H9 (cell line): ENCODE results near the gene CD2. TPM values are rescaled to one million over a fixed set of nuclear protein-coding genes. Genes with fewer than 3 reads are reported as not detected.

Experiments
- DNase-seq: peaks from one replicate; pipeline ENCODE4 v3.0.0-alpha.2; 2017
- H2AFZ ChIP-seq: one replicate; pipeline ENCODE4 v1.6.1; 2013; ENCODE audit warnings: mild to moderate bottlenecking, low read length, control low read depth, moderate library complexity
- H2AK5ac ChIP-seq: 2 replicates; pipeline ENCODE4 v1.6.1; 2013; ENCODE audit warnings: low read length, control low read depth, mixed read lengths; ENCODE audit not compliant: insufficient read length
- H2BK120ac ChIP-seq: one replicate; pipeline ENCODE4 v1.6.1; 2013; ENCODE audit warnings: low read depth, mild to moderate bottlenecking, low read length, control low read depth, inconsistent platforms; ENCODE audit not compliant: poor library complexity, severe bottlenecking
- H2BK12ac ChIP-seq: 2 replicates; pipeline ENCODE4 v1.6.1; 2013; ENCODE audit warnings: low read length, control low read depth, mixed read lengths, low read depth; ENCODE audit not compliant: insufficient read length
- H2BK15ac ChIP-seq: 2 replicates; pipeline ENCODE4 v1.6.1; 2013; ENCODE audit warnings: low read depth, low read length, control low read depth
- H2BK20ac ChIP-seq: one replicate; pipeline ENCODE4 v1.6.1; 2013; ENCODE audit warnings: low read depth, mild to moderate bottlenecking, low read length, control low read depth, inconsistent platforms; ENCODE audit not compliant: poor library complexity, severe bottlenecking
- H2BK5ac ChIP-seq: 2 replicates; pipeline ENCODE4 v1.6.1; 2013; ENCODE audit warnings: low read length, control low read depth, mixed read lengths; ENCODE audit not compliant: insufficient read length
- H3K14ac ChIP-seq: 2 replicates; pipeline ENCODE4 v1.6.1; 2013; ENCODE audit warnings: low read length, control low read depth; ENCODE audit not compliant: insufficient read depth
- H3K18ac ChIP-seq: 2 replicates; pipeline ENCODE4 v1.6.1; 2013; ENCODE audit warnings: low read depth, mild to moderate bottlenecking, mixed read lengths, low read length, control low read depth; ENCODE audit not compliant: insufficient read length
- H3K23ac ChIP-seq: 2 replicates; pipeline ENCODE4 v1.6.1; 2013; ENCODE audit warnings: low read length, control low read depth, mixed read lengths, low read depth; ENCODE audit not compliant: insufficient read length
- H3K23me2 ChIP-seq: 2 replicates; pipeline ENCODE4 v1.6.1; 2013; ENCODE audit warnings: low read depth, mild to moderate bottlenecking, mixed read lengths, low read length, control low read depth; ENCODE audit not compliant: insufficient read length, poor library complexity, severe bottlenecking
- H3K27ac ChIP-seq: 2 replicates; pipeline ENCODE4 v1.5.1; 2013; ENCODE audit warnings: low read length, control low read depth, mixed read lengths, low read depth; ENCODE audit not compliant: insufficient read length
- H3K27me3 ChIP-seq: 2 replicates; pipeline ENCODE4 v1.6.1; 2013; ENCODE audit warnings: low read length, control low read depth, inconsistent platforms; ENCODE audit not compliant: insufficient read depth
- H3K4ac ChIP-seq: 2 replicates; pipeline ENCODE4 v1.6.1; 2013; ENCODE audit warnings: low read depth, mild to moderate bottlenecking, control low read depth, inconsistent platforms, low read length, moderate library complexity
- H3K4me1 ChIP-seq: 2 replicates; pipeline ENCODE4 v1.6.1; 2013; ENCODE audit warnings: low read length, control low read depth, inconsistent platforms; ENCODE audit not compliant: insufficient read depth
- H3K4me2 ChIP-seq: 2 replicates; pipeline ENCODE4 v1.6.1; 2013; ENCODE audit warnings: low read length, control low read depth, mixed read lengths; ENCODE audit not compliant: insufficient read length, insufficient read depth
- H3K56ac ChIP-seq: 2 replicates; pipeline ENCODE4 v1.6.1; 2013; ENCODE audit warnings: low read depth, mild to moderate bottlenecking, mixed read lengths, low read length, control low read depth; ENCODE audit not compliant: insufficient read length
- H3K79me1 ChIP-seq: 2 replicates; pipeline ENCODE4 v1.6.1; 2013; ENCODE audit warnings: low read depth, mild to moderate bottlenecking, moderate library complexity, low read length, control low read depth, inconsistent platforms; ENCODE audit not compliant: insufficient read depth, poor library complexity, severe bottlenecking
- H3K79me2 ChIP-seq: 2 replicates; pipeline ENCODE4 v1.6.1; 2013; ENCODE audit warnings: low read length, control low read depth, inconsistent platforms; ENCODE audit not compliant: insufficient read depth
- H3K9ac ChIP-seq: 2 replicates; pipeline ENCODE4 v1.6.1; 2013; ENCODE audit warnings: low read length, control low read depth, mixed read lengths; ENCODE audit not compliant: insufficient read length; ENCODE audit errors: extremely low read depth
- H3K9me3 ChIP-seq: one replicate; pipeline ENCODE4 v1.6.1; 2013; ENCODE audit warnings: low read depth, low read length, inconsistent platforms; ENCODE audit not compliant: control insufficient read depth
- H3T11ph ChIP-seq: one replicate; pipeline ENCODE4 v1.6.1; 2013; ENCODE audit warnings: mild to moderate bottlenecking, low read length, control low read depth, inconsistent platforms
- H4K20me1 ChIP-seq: one replicate; pipeline ENCODE4 v1.6.1; 2013; ENCODE audit not compliant: control insufficient read depth, insufficient read length, insufficient read depth
- H4K5ac ChIP-seq: 2 replicates; pipeline ENCODE4 v1.6.1; 2013; ENCODE audit warnings: low read depth, mild to moderate bottlenecking, mixed read lengths, low read length, control low read depth; ENCODE audit not compliant: insufficient read length
- H4K8ac ChIP-seq: replicated peaks from 2 replicates; pipeline ENCODE4 v1.6.1; 2013; ENCODE audit warnings: low read length, control low read depth, mixed read lengths, low read depth; ENCODE audit not compliant: insufficient read length
- H4K91ac ChIP-seq: 2 replicates; pipeline ENCODE4 v1.6.1; 2013; ENCODE audit warnings: low read depth, mild to moderate bottlenecking, moderate library complexity, mixed read lengths, low read length, control low read depth; ENCODE audit not compliant: insufficient read length
- H3K27ac Mint-ChIP-seq, 3 experiments: 2 replicates in 2 of 3; 3 replicates in 1 of 3; pipeline ENCODE4 v1.8.0; 2020 to 2021; ENCODE audit warnings: mixed read lengths in 3 of 3, mild to moderate bottlenecking in 1 of 3, moderate library complexity in 1 of 3
- H3K27me3 Mint-ChIP-seq: 2 replicates; pipeline ENCODE4 v1.8.0; 2021; ENCODE audit warnings: low read depth, mild to moderate bottlenecking, moderate library complexity, mixed read lengths
- H3K36me3 Mint-ChIP-seq, 3 experiments: 2 replicates in 2 of 3; 3 replicates in 1 of 3; pipeline ENCODE4 v1.8.0; 2020 to 2021; ENCODE audit warnings: low read depth in 3 of 3, mixed read lengths in 3 of 3; ENCODE audit not compliant: insufficient read depth in 1 of 3
- H3K4me1 Mint-ChIP-seq, 2 experiments: 2 replicates each; pipeline ENCODE4 v1.8.0; 2020; ENCODE audit warnings: mixed read lengths in 2 of 2
- H3K4me3 Mint-ChIP-seq, 2 experiments: 2 replicates in 1 of 2; 3 replicates in 1 of 2; pipeline ENCODE4 v1.8.0; 2020 to 2021; ENCODE audit warnings: mild to moderate bottlenecking in 2 of 2, mixed read lengths in 2 of 2, moderate library complexity in 1 of 2
- H3K9me3 Mint-ChIP-seq, 2 experiments: 2 replicates in 1 of 2; 3 replicates in 1 of 2; pipeline ENCODE4 v1.8.0; 2020; ENCODE audit warnings: mild to moderate bottlenecking in 2 of 2, mixed read lengths in 2 of 2, moderate library complexity in 1 of 2
- WGBS: extraction: QIAGEN DNeasy Blood & Tissue Kit; methylation state at CpG from one replicate; pipeline ENCODE4 v1.1.7; 2013; ENCODE audit warnings: missing lambda C conversion rate, low lambda C conversion rate, mixed read lengths; ENCODE audit not compliant: insufficient read length; ENCODE audit errors: extremely low coverage; 5-methylcytosine and 5-hydroxymethylcytosine counted together
- total RNA-seq: library from RNA; stranded (reverse); gene quantifications from 2 replicates; pipeline ENCODE4 v1.2.1, GENCODE V29; 2021
- TF ChIP-seq, protein P1 (sequence below): fragments of 200-600 bp; sonication (generic); conservative IDR thresholded peaks from 3 replicates; pipeline ENCODE4 v1.8.0; 2021; ENCODE audit warnings: antibody characterized with exemption, mild to moderate bottlenecking

The CD2 gene
- total RNA-seq, 1 experiment from 2014 or later: not detected

DNA sequence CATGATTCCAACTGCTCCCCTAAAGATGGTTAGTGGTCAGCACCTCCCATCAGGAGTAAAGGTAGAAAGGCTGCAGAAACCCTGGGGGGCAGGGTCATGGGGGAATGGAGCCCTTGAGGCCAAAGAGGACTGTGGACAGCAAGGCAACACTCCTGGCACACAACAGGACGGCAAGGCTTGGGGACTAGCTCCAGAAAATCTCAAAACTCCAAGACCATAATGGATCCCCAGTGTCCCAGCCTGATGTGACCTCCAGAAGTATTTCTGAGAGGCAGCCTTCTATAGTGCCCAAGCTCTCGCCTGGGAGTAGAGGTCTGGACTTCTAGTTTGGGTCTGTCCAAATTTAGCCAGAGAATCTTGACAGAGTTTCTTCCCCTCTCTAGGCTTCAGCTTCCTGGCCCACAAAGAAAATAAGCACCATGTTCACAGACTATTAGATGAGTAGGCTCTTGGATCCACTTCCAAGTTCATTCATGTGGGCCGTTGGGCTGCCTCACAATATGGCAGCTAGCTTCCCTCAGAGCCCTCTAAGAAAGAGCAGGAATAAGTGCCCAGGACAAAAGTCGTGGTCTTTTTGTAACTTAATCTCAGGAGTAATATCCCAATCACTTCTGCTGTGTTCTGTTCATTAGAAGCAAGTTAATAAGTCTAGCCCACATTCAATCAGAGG lies 6.9 kb downstream of the CD2 start:
- Histone ChIP-seq H2AK5ac (no peak overlapping the region), H2AFZ (no peak overlapping the region), H3K23ac (no peak overlapping the region), H2BK120ac (no peak overlapping the region), H4K20me1 (no peaks in the 10 kb centered on the region), H3K4me2 (no peak overlapping the region), H3K14ac (no peak overlapping the region), H3K27me3 (no peaks in the 10 kb centered on the region), H3K79me2 (no peaks in the 10 kb centered on the region), H3K4ac (no peak overlapping the region), H3K56ac (no peak overlapping the region), H3T11ph (no peak overlapping the region), H3K79me1 (no peaks in the 10 kb centered on the region), H4K91ac (no peak overlapping the region), H3K27ac (no peak overlapping the region), H2BK12ac (no peak overlapping the region), H3K9ac (no peak overlapping the region), H4K8ac (no peak overlapping the region), H2BK20ac (no peak overlapping the region), H3K4me1 (no peaks in the 10 kb centered on the region), H4K5ac (no peak overlapping the region), H2BK5ac (no peak overlapping the region), H3K18ac (no peak overlapping the region), H2BK15ac (no peak overlapping the region), H3K9me3 (no peaks in the 10 kb centered on the region), H3K23me2 (no peaks in the 10 kb centered on the region)
- DNase-seq: no peak
- no peaks in the 10 kb centered on the region for H3K9me3 Mint-ChIP-seq
- no peak overlapping the region for H3K27ac Mint-ChIP-seq
- no peak overlapping the region for H3K4me3 Mint-ChIP-seq
- H3K4me1 Mint-ChIP-seq: peaks cover 12% of the 10 kb centered on the region in 2 experiments; a peak in 3 of 4 replicates
- WGBS: no CpG with 5 or more reads among the region's 4 CpGs
- H3K36me3 Mint-ChIP-seq: no peaks in the 10 kb centered on the region; a peak in 1 of 7 replicates
- TF ChIP-seq, protein P1, sequence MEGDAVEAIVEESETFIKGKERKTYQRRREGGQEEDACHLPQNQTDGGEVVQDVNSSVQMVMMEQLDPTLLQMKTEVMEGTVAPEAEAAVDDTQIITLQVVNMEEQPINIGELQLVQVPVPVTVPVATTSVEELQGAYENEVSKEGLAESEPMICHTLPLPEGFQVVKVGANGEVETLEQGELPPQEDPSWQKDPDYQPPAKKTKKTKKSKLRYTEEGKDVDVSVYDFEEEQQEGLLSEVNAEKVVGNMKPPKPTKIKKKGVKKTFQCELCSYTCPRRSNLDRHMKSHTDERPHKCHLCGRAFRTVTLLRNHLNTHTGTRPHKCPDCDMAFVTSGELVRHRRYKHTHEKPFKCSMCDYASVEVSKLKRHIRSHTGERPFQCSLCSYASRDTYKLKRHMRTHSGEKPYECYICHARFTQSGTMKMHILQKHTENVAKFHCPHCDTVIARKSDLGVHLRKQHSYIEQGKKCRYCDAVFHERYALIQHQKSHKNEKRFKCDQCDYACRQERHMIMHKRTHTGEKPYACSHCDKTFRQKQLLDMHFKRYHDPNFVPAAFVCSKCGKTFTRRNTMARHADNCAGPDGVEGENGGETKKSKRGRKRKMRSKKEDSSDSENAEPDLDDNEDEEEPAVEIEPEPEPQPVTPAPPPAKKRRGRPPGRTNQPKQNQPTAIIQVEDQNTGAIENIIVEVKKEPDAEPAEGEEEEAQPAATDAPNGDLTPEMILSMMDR: no peak
- H3K27me3 Mint-ChIP-seq: no peaks in the 10 kb centered on the region
